Measurements from ENCODE around the gene NRN1.
"Not testable (repeated sequence)": the region's sequence is repeated elsewhere in the genome, so short reads cannot be mapped to it uniquely, and the experiment has no call there.

Gene NRN1

GRCh38 chr6:5976811-5977210 is 29.9 kb downstream of the NRN1 start:
- no peaks in the 10 kb centered on the region for H3K4me1 ChIP-seq (ENCODE audit: control insufficient read depth, insufficient read depth, low read length, poor library complexity, severe bottlenecking)
- H3K9me3 ChIP-seq (ENCODE audit: control insufficient read depth, low read length) = no peaks in the 10 kb centered on the region
- WGBS, 2 experiments (ENCODE audit: insufficient coverage in 2 of 2) = 95 to 100% methylated on average over 1 to 2 of the region's 3 CpGs
- H3K36me3 ChIP-seq (ENCODE audit: control insufficient read depth, insufficient read depth, low read length) = no peaks in the 10 kb centered on the region
- H3K4me3 ChIP-seq (ENCODE audit: extremely low read depth, insufficient read depth, low read length, poor library complexity, severe bottlenecking) = no peak overlapping the region
- H3K27ac ChIP-seq (ENCODE audit: low read depth, low read length, severe bottlenecking) = no peak overlapping the region

GRCh38 chr6:5968817-5969734 is 37.6 kb downstream of the NRN1 start:
- peaks cover 5% of the 10 kb centered on the region for H3K4me1 ChIP-seq (ENCODE audit: control insufficient read depth, insufficient read depth, low read length, poor library complexity, severe bottlenecking)
- 65 to 67% methylated on average over 7 to 10 of the region's 11 CpGs for WGBS, 2 experiments (ENCODE audit: insufficient coverage in 2 of 2)
- no peaks in the 10 kb centered on the region for H3K36me3 ChIP-seq (ENCODE audit: control insufficient read depth, insufficient read depth, low read length)
- H3K9me3 ChIP-seq (ENCODE audit: control insufficient read depth, low read length) = no peaks in the 10 kb centered on the region
- H3K4me3 ChIP-seq (ENCODE audit: extremely low read depth, insufficient read depth, low read length, poor library complexity, severe bottlenecking) = no peak overlapping the region
- H3K27ac ChIP-seq (ENCODE audit: low read depth, low read length, severe bottlenecking) = no peak overlapping the region

- not testable (repeated sequence) for H3K27ac ChIP-seq (ENCODE audit: low read depth, low read length, severe bottlenecking); H3K9me3 ChIP-seq (ENCODE audit: control insufficient read depth, low read length); H3K4me1 ChIP-seq (ENCODE audit: control insufficient read depth, insufficient read depth, low read length, poor library complexity, severe bottlenecking); H3K36me3 ChIP-seq (ENCODE audit: control insufficient read depth, insufficient read depth, low read length); H3K4me3 ChIP-seq (ENCODE audit: extremely low read depth, insufficient read depth, low read length, poor library complexity, severe bottlenecking)
- WGBS, 2 experiments (ENCODE audit: insufficient coverage in 2 of 2) = 75 to 94% methylated on average over 2 to 3 of the region's 3 CpGs
These were observed 38.7 kb downstream of the NRN1 start for GRCh38 chr6:5968036-5968435.

- Histone ChIP-seq H3K4me3 (ENCODE audit: extremely low read depth, insufficient read depth, low read length, poor library complexity, severe bottlenecking) (no peak overlapping the region), H3K36me3 (ENCODE audit: control insufficient read depth, insufficient read depth, low read length) (no peaks in the 10 kb centered on the region), H3K9me3 (ENCODE audit: control insufficient read depth, low read length) (no peaks in the 10 kb centered on the region), H3K4me1 (ENCODE audit: control insufficient read depth, insufficient read depth, low read length, poor library complexity, severe bottlenecking) (peaks cover 5% of the 10 kb centered on the region), H3K27ac (ENCODE audit: low read depth, low read length, severe bottlenecking) (no peak overlapping the region)
- no CpG with 5 or more reads among the region's 1 CpG for WGBS, 2 experiments (ENCODE audit: insufficient coverage in 2 of 2)
These were observed 39.1 kb downstream of the NRN1 start for GRCh38 chr6:5967594-5967993.

GRCh38 chr6:5962794-5963193 is 43.9 kb downstream of the NRN1 start:
- H3K36me3 ChIP-seq (ENCODE audit: control insufficient read depth, insufficient read depth, low read length) = no peaks in the 10 kb centered on the region
- WGBS, 2 experiments (ENCODE audit: insufficient coverage in 2 of 2) = 83% methylated on average over 2 of the region's 2 CpGs; no CpG with 5 or more reads in 1 of the 2 experiments
- no peak overlapping the region for H3K27ac ChIP-seq (ENCODE audit: low read depth, low read length, severe bottlenecking)
- no peak overlapping the region for H3K4me3 ChIP-seq (ENCODE audit: extremely low read depth, insufficient read depth, low read length, poor library complexity, severe bottlenecking)
- H3K4me1 ChIP-seq (ENCODE audit: control insufficient read depth, insufficient read depth, low read length, poor library complexity, severe bottlenecking) = no peaks in the 10 kb centered on the region
- no peaks in the 10 kb centered on the region for H3K9me3 ChIP-seq (ENCODE audit: control insufficient read depth, low read length)

- H3K4me1 ChIP-seq (ENCODE audit: control insufficient read depth, insufficient read depth, low read length, poor library complexity, severe bottlenecking) = no peaks in the 10 kb centered on the region
- H3K4me3 ChIP-seq (ENCODE audit: extremely low read depth, insufficient read depth, low read length, poor library complexity, severe bottlenecking) = no peak overlapping the region
- no peaks in the 10 kb centered on the region for H3K36me3 ChIP-seq (ENCODE audit: control insufficient read depth, insufficient read depth, low read length)
- H3K9me3 ChIP-seq (ENCODE audit: control insufficient read depth, low read length) = no peaks in the 10 kb centered on the region
- no peak overlapping the region for H3K27ac ChIP-seq (ENCODE audit: low read depth, low read length, severe bottlenecking)
- 72 to 76% methylated on average over 2 of the region's 2 CpGs for WGBS, 2 experiments (ENCODE audit: insufficient coverage in 2 of 2)
These were observed 44.9 kb downstream of the NRN1 start for GRCh38 chr6:5961836-5962235.

- Histone ChIP-seq H3K27ac (ENCODE audit: low read depth, low read length, severe bottlenecking) (no peak overlapping the region), H3K9me3 (ENCODE audit: control insufficient read depth, low read length) (no peaks in the 10 kb centered on the region), H3K36me3 (ENCODE audit: control insufficient read depth, insufficient read depth, low read length) (no peaks in the 10 kb centered on the region), H3K4me1 (ENCODE audit: control insufficient read depth, insufficient read depth, low read length, poor library complexity, severe bottlenecking) (no peaks in the 10 kb centered on the region), H3K4me3 (ENCODE audit: extremely low read depth, insufficient read depth, low read length, poor library complexity, severe bottlenecking) (no peak overlapping the region)
- WGBS, 2 experiments (ENCODE audit: insufficient coverage in 2 of 2) = 73 to 87% methylated on average over 5 of the region's 5 CpGs
These were observed 46.3 kb downstream of the NRN1 start for GRCh38 chr6:5960456-5960855.

- Histone ChIP-seq H3K4me3 (ENCODE audit: extremely low read depth, insufficient read depth, low read length, poor library complexity, severe bottlenecking) (no peak overlapping the region), H3K36me3 (ENCODE audit: control insufficient read depth, insufficient read depth, low read length) (no peaks in the 10 kb centered on the region), H3K27ac (ENCODE audit: low read depth, low read length, severe bottlenecking) (no peak overlapping the region), H3K9me3 (ENCODE audit: control insufficient read depth, low read length) (no peaks in the 10 kb centered on the region), H3K4me1 (ENCODE audit: control insufficient read depth, insufficient read depth, low read length, poor library complexity, severe bottlenecking) (no peaks in the 10 kb centered on the region)
- 88 to 95% methylated on average over 2 of the region's 2 CpGs for WGBS, 2 experiments (ENCODE audit: insufficient coverage in 2 of 2)
These were observed 47.8 kb downstream of the NRN1 start for GRCh38 chr6:5958921-5959320.

- 81 to 100% methylated on average over 2 of the region's 6 CpGs for WGBS, 2 experiments (ENCODE audit: insufficient coverage in 2 of 2)
- no peak overlapping the region for H3K27ac ChIP-seq (ENCODE audit: low read depth, low read length, severe bottlenecking)
- no peak overlapping the region for H3K4me3 ChIP-seq (ENCODE audit: extremely low read depth, insufficient read depth, low read length, poor library complexity, severe bottlenecking)
- H3K4me1 ChIP-seq (ENCODE audit: control insufficient read depth, insufficient read depth, low read length, poor library complexity, severe bottlenecking) = no peaks in the 10 kb centered on the region
- H3K36me3 ChIP-seq (ENCODE audit: control insufficient read depth, insufficient read depth, low read length) = no peaks in the 10 kb centered on the region
- no peaks in the 10 kb centered on the region for H3K9me3 ChIP-seq (ENCODE audit: control insufficient read depth, low read length)
These were observed 49.8 kb downstream of the NRN1 start for GRCh38 chr6:5956939-5957338.

- Histone ChIP-seq H3K36me3 (ENCODE audit: control insufficient read depth, insufficient read depth, low read length) (no peaks in the 10 kb centered on the region), H3K4me3 (ENCODE audit: extremely low read depth, insufficient read depth, low read length, poor library complexity, severe bottlenecking) (no peak overlapping the region), H3K9me3 (ENCODE audit: control insufficient read depth, low read length) (no peaks in the 10 kb centered on the region), H3K4me1 (ENCODE audit: control insufficient read depth, insufficient read depth, low read length, poor library complexity, severe bottlenecking) (no peaks in the 10 kb centered on the region), H3K27ac (ENCODE audit: low read depth, low read length, severe bottlenecking) (no peak overlapping the region)
- WGBS, 2 experiments (ENCODE audit: insufficient coverage in 2 of 2) = 60 to 68% methylated on average over 3 of the region's 5 CpGs
These were observed 56.4 kb downstream of the NRN1 start for GRCh38 chr6:5950361-5950785.

All from mesodermal cell (in vitro differentiated cells).